Measurements from ENCODE around the gene MED26. TPM values are rescaled to one million over a fixed set of nuclear protein-coding genes. Genes with fewer than 3 reads are reported as not detected.

Gene MED26
- total and polyA plus RNA-seq, 2 of the 13 experiments (the other 11 are each of a cell fraction or from before 2014, with no cell fraction given): 3.5 to 3.8 TPM

DNA sequence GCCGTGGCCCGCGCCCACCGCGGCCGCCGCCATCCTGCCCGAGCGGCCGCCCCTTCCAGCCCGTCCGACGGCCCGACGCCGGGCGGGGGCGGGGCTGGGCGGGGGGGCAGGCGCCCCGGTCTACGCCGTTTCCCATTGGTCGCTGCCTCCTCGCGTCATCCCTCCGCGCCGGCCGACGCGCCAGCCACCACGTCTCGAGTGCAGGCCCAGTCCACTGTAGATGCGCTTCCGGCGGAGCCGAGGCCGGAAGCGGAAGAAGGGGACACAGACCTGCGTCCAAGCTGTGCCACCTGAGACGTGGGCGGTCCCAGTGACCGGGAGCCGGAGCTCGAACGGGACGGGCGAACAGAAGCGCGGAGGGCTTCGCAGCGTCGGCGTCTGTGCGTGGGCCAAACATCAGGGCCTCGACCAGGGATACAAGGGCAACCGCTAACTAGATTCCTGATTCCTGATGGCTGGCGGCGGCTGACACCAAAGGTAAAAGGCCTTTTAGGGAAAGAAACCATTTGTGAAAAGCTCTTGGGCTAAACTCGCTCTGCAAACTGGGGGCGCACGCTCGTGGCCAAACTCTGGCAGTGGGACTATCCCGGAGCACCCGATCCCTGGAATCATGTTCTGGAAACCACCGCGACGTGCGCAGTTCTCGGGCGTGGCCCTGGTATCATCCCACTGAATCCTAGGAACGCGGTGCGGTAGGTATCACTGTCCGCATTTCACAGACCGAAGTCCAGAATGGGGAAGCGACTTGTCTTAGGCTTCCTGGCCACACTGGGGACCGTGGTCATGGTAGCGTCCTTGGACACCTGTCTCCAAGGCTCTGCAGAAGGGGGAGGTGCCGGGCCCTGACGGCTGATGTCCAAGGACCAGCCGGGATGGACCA is 55.4 kb downstream of the MED26 start, which contains the start of gene SLC35E1 (continued):
- TF ChIP-seq, protein P1, sequence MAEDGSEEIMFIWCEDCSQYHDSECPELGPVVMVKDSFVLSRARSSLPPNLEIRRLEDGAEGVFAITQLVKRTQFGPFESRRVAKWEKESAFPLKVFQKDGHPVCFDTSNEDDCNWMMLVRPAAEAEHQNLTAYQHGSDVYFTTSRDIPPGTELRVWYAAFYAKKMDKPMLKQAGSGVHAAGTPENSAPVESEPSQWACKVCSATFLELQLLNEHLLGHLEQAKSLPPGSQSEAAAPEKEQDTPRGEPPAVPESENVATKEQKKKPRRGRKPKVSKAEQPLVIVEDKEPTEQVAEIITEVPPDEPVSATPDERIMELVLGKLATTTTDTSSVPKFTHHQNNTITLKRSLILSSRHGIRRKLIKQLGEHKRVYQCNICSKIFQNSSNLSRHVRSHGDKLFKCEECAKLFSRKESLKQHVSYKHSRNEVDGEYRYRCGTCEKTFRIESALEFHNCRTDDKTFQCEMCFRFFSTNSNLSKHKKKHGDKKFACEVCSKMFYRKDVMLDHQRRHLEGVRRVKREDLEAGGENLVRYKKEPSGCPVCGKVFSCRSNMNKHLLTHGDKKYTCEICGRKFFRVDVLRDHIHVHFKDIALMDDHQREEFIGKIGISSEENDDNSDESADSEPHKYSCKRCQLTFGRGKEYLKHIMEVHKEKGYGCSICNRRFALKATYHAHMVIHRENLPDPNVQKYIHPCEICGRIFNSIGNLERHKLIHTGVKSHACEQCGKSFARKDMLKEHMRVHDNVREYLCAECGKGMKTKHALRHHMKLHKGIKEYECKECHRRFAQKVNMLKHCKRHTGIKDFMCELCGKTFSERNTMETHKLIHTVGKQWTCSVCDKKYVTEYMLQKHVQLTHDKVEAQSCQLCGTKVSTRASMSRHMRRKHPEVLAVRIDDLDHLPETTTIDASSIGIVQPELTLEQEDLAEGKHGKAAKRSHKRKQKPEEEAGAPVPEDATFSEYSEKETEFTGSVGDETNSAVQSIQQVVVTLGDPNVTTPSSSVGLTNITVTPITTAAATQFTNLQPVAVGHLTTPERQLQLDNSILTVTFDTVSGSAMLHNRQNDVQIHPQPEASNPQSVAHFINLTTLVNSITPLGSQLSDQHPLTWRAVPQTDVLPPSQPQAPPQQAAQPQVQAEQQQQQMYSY (CRISPR knock-in tag; IDR thresholded peaks at IDR 0.05): peak; percentile 88
- TF ChIP-seq ZFX (CRISPR knock-in tag; IDR thresholded peaks at IDR 0.05; ENCODE audit: low read depth): peak; percentile 94
- no peak; the same call in 1 of the 2 replicates for TF ChIP-seq ELF4 (CRISPR knock-in tag; IDR thresholded peaks at IDR 0.05; ENCODE audit: borderline replicate concordance)
- TF ChIP-seq FOXO1 (CRISPR knock-in tag; IDR thresholded peaks at IDR 0.05): peak; percentile 35; the same call in 1 of the 2 replicates
- TF ChIP-seq NFYC (CRISPR knock-in tag; IDR thresholded peaks at IDR 0.05): peak; percentile 90
- peak; percentile 69 for TF ChIP-seq ASH2L (IDR thresholded peaks at IDR 0.05; ENCODE audit: insufficient read length, low read depth, low read length)
- no peak for TF ChIP-seq TBL1XR1 (IDR thresholded peaks at IDR 0.05; ENCODE audit: borderline replicate concordance, low read length, partially characterized antibody)
- peak; percentile 54; the same call in 1 of the 2 replicates for TF ChIP-seq RFX1 (IDR thresholded peaks at IDR 0.05)
- TF ChIP-seq IKZF4 (CRISPR knock-in tag; IDR thresholded peaks at IDR 0.05; ENCODE audit: borderline replicate concordance, low read depth, not compliant biosample characterization): no peak
- no peak for TF ChIP-seq EP300 (IDR thresholded peaks at IDR 0.05; ENCODE audit: low read depth in 2 of 2, low read length in 2 of 2)
- TF ChIP-seq EP300 (CRISPR knock-in tag; IDR thresholded peaks at IDR 0.05; ENCODE audit: borderline replicate concordance): no peak
- no peak; the same call in 1 of the 2 replicates for TF ChIP-seq ZBTB20 (CRISPR knock-in tag; IDR thresholded peaks at IDR 0.05; ENCODE audit: borderline replicate concordance, low read depth)
- TF ChIP-seq KMT2B (CRISPR knock-in tag; IDR thresholded peaks at IDR 0.05): peak; percentile 89
- TF ChIP-seq ZNF260 (CRISPR knock-in tag; IDR thresholded peaks at IDR 0.05; ENCODE audit: borderline replicate concordance, low read depth): no peak
- TF ChIP-seq GATAD1 (CRISPR knock-in tag; IDR thresholded peaks at IDR 0.05): peak; percentile 97
- TF ChIP-seq ZNF766 (CRISPR knock-in tag; IDR thresholded peaks at IDR 0.05; ENCODE audit: borderline replicate concordance): peak; percentile 83
- peak; percentile 66 for TF ChIP-seq ZBTB38 (CRISPR knock-in tag; IDR thresholded peaks at IDR 0.05)
- TF ChIP-seq TGIF2 (CRISPR knock-in tag; IDR thresholded peaks at IDR 0.05): 0 out of 2 replicates have a peak, but pooled peaks have one; percentile 30
- peak; percentile 98 for TF ChIP-seq ELF1 (CRISPR knock-in tag; IDR thresholded peaks at IDR 0.05)
- TF ChIP-seq IRF2 (CRISPR knock-in tag; IDR thresholded peaks at IDR 0.05): peak; percentile 88
- peak; percentile 90 for TF ChIP-seq THAP9 (CRISPR knock-in tag; IDR thresholded peaks at IDR 0.05; ENCODE audit: borderline replicate concordance)
- TF ChIP-seq ZNF10 (CRISPR knock-in tag; IDR thresholded peaks at IDR 0.05; ENCODE audit: borderline replicate concordance, low read depth): no peak
- peak; percentile 83 for TF ChIP-seq TP53 (CRISPR knock-in tag; conservative IDR thresholded peaks at IDR 0.05)
